ENCODE measurements around the gene TMEM135.
"Not testable (repeated sequence)": the region's sequence is repeated elsewhere in the genome, so short reads cannot be mapped to it uniquely, and the experiment has no call there.

Gene TMEM135

GRCh38 chr11:87020764-87021365 is 16.9 kb upstream of the TMEM135 start:
- DNase-seq = no peak

- no peak for DNase-seq
Observed at GRCh38 chr11:87022254-87022653, 15.5 kb upstream of the TMEM135 start.

- DNase-seq = no peak
Observed at GRCh38 chr11:87022738-87023137, 15.0 kb upstream of the TMEM135 start.

DNA sequence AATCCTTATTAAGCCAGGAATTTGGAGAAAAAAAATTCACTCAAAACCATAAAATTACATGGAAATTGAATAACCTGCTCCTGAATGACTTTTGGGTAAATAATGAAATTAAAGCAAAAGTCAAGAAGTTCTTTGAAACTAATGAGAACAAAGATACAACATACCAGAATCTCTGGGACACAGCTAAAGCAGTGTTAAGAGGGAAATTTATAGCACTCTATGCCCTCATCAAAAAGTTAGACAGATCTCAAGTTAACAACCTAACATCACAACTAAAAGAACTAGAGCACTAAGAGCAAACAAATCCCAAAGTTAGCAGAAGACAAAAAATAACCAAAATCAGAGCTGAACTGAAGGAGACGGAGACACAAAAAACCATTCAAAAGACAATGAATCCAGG is 11.3 kb upstream of the TMEM135 start:
- DNase-seq = not testable (repeated sequence)

DNA sequence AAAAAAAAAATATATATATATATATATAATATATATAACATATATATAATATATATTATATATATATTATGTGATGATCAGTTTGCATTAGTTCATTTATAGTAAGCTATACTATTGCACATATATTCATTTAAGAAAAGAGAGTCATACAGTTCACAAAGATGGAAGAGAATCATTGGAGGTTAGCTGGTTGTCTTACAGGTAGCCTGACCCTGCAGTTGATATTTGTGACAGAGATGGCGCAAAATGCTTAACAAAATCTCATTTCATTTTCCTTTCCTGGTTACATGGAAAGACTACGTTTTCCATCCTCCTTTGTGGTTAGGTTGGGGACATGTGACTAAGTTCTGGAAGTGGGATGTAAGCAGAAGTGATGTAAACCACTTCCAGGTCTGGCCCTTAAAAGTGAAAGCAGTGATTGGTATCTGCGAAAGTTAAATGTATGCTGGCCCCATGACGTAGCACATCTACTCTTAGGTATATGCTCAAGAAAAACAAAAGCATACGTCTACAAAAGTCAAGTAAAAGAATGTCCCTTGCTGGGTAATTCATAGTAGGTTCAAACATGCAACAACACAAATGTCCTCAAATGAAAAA is 7.2 kb upstream of the TMEM135 start:
- peak; percentile 19 to 52 (median 37) for DNase-seq

DNA sequence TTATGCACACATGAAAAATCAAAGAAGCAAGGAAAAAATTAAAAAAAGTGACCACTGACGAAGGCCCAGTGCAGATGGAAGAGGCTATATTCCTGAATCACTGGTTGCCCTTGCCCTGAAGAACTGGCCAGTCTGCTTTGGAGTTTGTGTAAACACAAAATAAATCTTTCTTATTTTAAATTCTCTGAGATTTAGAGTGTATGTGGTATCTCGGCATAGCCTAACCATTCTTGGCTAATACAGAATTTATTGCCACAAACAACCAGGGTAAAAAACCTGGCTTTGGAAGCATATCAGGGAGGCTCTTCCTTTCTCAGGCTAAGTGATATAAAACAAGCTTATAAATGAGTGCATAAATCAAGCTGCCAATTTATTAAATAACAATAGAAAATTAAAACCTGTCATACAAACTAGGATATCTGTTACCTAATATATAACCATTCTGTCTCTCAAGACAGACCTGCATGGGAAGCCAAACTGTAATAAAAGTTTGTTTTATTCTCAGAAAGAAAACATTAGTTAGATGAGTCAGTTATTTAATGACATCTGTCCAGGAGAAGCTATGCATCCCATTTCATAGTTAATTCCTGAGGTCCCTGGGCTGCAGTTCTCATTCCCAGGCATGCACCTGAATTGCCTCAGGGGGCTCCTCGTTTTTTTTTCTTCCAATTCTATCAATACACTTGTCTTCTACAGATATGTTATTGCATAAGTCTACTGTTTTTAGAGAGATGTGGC is 6.1 kb upstream of the TMEM135 start:
- DNase-seq = no peak

DNA sequence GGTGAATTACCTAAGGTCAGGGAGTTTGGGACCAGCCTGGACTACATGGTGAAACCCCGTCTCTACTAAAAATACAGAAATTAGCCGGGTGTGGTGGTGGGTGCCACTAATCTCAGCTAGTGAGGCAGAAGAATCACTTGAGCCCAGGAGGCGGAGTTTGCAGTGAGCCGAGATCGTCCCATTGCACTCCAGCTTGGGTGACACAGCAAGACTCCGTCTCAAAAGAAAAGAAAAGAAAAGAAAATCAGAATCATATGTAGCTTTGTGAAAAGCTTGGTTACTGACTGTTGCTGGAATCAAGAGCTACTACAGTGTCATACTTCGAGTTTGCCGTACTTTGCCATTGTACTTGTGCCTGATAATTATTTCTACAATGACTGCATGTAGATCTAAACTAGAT is 4.2 kb upstream of the TMEM135 start:
- DNase-seq = no peak

GRCh38 chr11:87035976-87036583 is 1.7 kb upstream of the TMEM135 start:
- DNase-seq = peak; percentile 15 to 50 (median 43)

DNA sequence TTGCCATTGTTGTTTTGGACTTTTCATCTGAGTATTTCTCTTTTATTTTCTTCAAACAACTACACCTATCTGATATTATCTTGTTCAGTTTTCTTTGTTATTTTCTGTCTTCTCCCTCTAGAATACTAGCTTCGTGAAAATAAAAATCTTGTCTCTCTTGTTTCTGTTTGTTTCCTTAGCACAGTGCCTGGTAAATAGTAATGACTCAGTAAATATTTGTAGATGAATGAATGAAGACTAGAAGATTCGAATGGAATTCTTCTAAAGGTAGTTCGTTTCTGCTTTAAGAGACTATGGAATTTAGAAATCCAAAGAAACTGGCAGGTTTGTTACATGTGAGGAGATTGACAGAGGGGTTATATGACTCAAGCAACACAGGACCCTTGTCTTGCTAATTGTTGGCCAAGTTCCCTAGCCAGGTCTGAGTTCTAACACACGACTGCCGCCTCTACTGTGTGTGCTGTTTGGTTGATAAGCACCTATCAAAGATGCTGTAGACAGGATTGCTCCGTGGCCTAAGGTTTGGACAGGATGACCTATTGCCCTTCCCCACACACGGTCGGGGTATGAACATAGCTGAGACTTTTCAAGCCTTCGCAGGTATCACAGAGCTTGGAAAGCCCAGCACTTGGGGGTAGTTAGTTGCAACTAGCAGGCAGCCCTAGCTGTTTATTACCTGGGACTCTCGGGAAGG is 831 bp upstream of the TMEM135 start:
- DNase-seq = no peak

DNA sequence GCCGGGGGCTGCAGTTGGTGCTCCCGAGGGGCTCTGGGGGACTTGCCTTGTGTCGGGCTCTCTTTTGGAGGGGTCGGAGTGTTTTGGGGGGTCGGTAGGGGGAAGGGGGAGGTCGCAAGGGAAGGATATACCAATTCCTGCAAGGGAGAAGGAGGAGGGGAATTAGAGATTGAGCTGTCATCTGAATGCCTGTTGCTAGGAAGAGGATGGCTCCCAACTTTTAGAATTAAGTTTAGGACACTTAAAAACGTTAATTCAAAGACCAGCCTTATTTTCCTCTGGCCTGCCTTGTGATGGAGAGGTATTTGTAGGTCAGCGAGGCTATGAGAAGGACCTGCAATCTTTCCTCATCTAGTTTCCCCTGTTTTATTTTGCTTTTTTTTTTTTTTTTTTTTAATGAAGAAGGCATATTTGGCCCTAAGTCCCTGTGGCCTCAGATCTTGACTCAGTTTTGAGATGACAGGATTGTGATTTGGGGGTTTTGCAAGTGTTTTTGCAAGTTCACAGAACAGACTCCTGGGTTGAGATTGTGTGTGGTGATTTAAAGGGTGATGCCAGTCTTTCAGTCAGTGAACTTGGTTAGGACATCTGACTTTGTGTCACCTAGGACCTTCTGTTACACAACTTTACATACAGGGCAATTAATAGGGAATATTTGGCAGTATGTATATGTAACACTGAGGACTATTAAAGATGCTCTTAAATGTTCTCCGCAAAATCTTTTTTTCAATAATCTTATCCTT is 672 bp downstream of the TMEM135 start:
- peak; percentile 10 to 59 (median 34) for DNase-seq

DNA sequence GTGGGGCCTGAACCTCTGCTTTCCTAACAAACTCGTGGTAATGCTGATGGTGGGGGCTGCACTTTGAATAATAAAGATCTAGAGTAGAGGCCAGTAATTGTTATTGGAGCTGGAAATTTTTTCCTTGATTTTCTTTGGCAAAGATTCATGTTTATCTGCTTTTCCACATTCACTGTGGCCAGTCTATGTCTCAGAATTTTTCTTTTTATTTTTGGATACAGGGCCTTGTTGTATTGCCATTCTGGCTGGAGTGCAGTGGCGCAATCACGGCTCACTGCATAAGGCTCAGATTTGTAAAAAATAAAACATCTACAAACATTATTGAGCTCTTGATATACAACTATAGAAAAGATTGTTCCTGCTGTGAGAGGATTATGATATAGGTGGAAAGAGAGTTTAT is 1.6 kb downstream of the TMEM135 start:
- DNase-seq = no peak

- no peak for DNase-seq
Observed at GRCh38 chr11:87043894-87044293, 6.2 kb downstream of the TMEM135 start.

DNA sequence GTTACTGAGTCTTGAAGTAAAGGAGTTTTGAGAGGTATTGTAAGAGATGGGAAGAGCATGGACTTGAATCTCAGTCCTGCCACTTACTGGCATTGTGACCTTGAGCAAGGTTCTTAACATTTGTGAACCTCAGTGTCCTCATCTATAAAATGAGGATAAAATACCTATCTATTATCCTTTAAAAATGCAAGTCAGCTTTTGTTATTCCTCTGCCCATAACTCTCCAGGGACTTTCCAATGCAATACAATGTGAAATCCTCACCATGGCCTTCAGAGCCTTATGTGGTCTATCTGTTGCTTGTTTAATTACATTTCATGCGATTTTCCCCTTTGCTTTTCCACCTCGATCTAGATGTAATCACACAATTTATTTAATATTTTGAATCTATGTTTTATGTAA is 9.1 kb downstream of the TMEM135 start:
- DNase-seq = no peak

- DNase-seq = no peak
Observed at GRCh38 chr11:87056091-87056490, 18.4 kb downstream of the TMEM135 start.

- DNase-seq = no peak
Observed at GRCh38 chr11:87057749-87058148, 20.0 kb downstream of the TMEM135 start.

GRCh38 chr11:87059596-87060390 is 22.1 kb downstream of the TMEM135 start:
- DNase-seq = no peak

GRCh38 chr11:87061766-87062165 is 24.0 kb downstream of the TMEM135 start:
- no peak for DNase-seq

DNA sequence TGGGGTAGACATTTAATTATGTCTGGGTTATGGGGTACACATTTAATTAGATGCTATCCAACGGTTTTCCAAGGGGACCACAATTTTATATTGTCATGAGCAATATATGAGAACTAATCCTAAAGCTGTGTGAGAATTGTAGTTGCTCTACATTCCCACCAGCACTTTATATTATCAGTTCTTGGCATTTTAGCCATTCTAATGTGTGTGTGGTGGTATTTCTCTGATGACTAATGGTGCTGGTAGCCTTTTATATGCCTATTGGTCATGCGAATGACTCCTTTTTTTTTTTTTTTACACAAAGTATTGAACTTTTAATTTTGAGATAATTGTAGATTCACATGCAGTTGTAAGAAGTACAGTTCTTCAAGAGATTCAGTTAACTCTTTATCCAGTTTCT is 26.2 kb downstream of the TMEM135 start:
- DNase-seq = no peak

- DNase-seq = no peak
Observed at GRCh38 chr11:87072787-87073186, 35.1 kb downstream of the TMEM135 start.

DNA sequence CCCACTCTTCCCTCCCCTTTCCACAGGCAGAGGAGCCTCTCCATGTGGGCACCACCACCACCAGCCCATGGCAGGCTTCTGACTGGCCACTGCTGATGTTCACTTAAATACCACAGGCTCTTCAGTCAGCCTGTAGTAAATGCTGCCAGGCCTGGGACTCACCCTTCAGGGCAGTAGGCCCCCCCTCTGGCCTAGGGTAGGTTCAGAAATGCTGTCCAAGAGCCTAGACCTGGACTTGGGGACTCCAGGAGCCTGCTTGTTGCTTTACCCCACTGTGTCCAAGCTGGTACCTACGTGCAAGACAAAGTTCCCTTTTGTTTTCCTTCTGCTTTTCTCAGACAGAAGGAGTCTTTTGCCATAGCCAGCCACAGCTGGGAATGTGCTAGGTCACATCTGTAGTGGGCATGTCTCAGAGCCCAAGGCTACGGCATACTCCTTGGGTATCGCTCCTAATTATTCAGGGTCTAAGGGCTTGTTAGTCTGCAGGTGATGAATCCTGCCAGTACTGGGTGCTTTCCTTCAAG is 38.6 kb downstream of the TMEM135 start:
- peak in 3 of 4 experiments; percentile 26 to 57 (median 27) for DNase-seq

- DNase-seq = peak in 1 of 4 experiments; percentile 19
Observed at GRCh38 chr11:87076874-87077429, 39.2 kb downstream of the TMEM135 start.
